Measurements from ENCODE around the gene DTD1. TPM values are rescaled to one million over a fixed set of nuclear protein-coding genes. Genes with fewer than 3 reads are reported as not detected.

Gene DTD1
- total and polyA plus RNA-seq, 2 of the 13 experiments (the other 11 are each of a cell fraction or from before 2014, with no cell fraction given), result 41.2 to 79.3 TPM

DNA sequence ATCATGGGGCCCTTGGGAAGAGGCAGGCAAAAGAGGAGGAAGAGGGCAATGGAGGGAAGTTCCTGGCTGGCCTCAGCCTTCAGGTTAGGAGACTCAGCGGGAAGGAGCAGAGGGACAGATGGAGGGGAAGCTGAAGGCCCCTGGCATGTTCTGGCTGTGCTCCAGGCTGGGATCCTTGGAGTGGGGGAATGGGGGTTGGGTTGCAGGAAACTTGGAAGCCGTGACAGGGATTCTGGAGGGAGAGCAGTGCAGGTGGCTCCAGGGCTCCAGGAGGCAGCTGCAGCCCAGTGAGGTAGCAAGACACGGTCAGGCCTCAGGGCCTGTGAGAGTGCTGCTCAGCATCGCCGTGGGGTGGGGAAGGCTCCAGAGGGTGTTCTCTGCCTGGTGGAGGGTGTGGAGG, 161.1 kb downstream of the DTD1 start:
- Histone ChIP-seq H3K9ac (ENCODE audit: insufficient read depth, low read depth, low read length) (no peak overlapping the region), H3K4me1 (ENCODE audit: insufficient read depth, low read length) (peaks cover 13% of the 10 kb centered on the region), H3K27me3 (ENCODE audit: control insufficient read depth in 1 of 2, insufficient read depth in 2 of 2, low read length in 2 of 2) (no peaks in the 10 kb centered on the region), H3K36me3 (replicated peaks in 1 of 2; ENCODE audit: control insufficient read depth in 1 of 2, insufficient read depth in 2 of 2, low read length in 2 of 2) (peaks cover 3 to 6% of the 10 kb centered on the region in 2 experiments; a peak in 4 of 5 replicates), H4K20me1 (ENCODE audit: insufficient read depth, low read length) (no peaks in the 10 kb centered on the region), H2AFZ (ENCODE audit: low read length) (no peak overlapping the region), H3K9me3 (ENCODE audit: low read length) (no peaks in the 10 kb centered on the region), H3K27ac (ENCODE audit: extremely low read length, insufficient read depth, low read length) (no peak overlapping the region), H3K4me3 (replicated peaks in 1 of 3; ENCODE audit: insufficient read depth in 1 of 3, low read depth in 2 of 3, low read length in 3 of 3) (no peak overlapping the region), H3K79me2 (ENCODE audit: insufficient read depth, low read length) (no peaks in the 10 kb centered on the region), H3K4me2 (ENCODE audit: low read depth, low read length) (no peak overlapping the region)
- ATAC-seq, result 0 out of 3 replicates have a peak, but pooled peaks have one; percentile 14
- in situ Hi-C loops (cut with HindIII; ENCODE audit: extremely low pct_ligation_motif_present, low pct_unique_long_range_greater_than_20kb), result no loop called here
- DNase-seq (ENCODE audit: low spot score), result no peak
- ChIA-PET CTCF (ENCODE audit: low intra/inter-chr PET ratio, low total read pairs) (no interaction called here), POLR2A (no interaction called here)
- intact Hi-C loops (cut with micrococcal nuclease; ENCODE audit: unreplicated experiment), result no loop called here
- 84% methylated on average over 5 of the region's 5 CpGs for WGBS (ENCODE audit: low lambda C conversion rate)
- TF ChIP-seq ZNF10 (CRISPR knock-in tag; IDR thresholded peaks at IDR 0.05; ENCODE audit: borderline replicate concordance, low read depth) (no peak), TBX2 (CRISPR knock-in tag; IDR thresholded peaks at IDR 0.05; ENCODE audit: borderline replicate concordance) (no peak), ZNF274 (CRISPR knock-in tag; IDR thresholded peaks at IDR 0.05) (no peak), RXRA (CRISPR knock-in tag; IDR thresholded peaks at IDR 0.05) (no peak), MTF2 (CRISPR knock-in tag; IDR thresholded peaks at IDR 0.05; ENCODE audit: borderline replicate concordance) (no peak), THAP11 (CRISPR knock-in tag; IDR thresholded peaks at IDR 0.05) (no peak), ZNF761 (CRISPR knock-in tag; conservative IDR thresholded peaks at IDR 0.05) (no peak), ZNF180 (CRISPR knock-in tag; IDR thresholded peaks at IDR 0.05; ENCODE audit: borderline replicate concordance, low read depth) (no peak), ZNF101 (CRISPR knock-in tag; IDR thresholded peaks at IDR 0.05; ENCODE audit: borderline replicate concordance, low read depth) (no peak), SSRP1 (CRISPR knock-in tag; IDR thresholded peaks at IDR 0.05) (no peak), ZNF34 (CRISPR knock-in tag; IDR thresholded peaks at IDR 0.05; ENCODE audit: borderline replicate concordance) (no peak), NONO (IDR thresholded peaks at IDR 0.05) (no peak), NONO (CRISPR knock-in tag; conservative IDR thresholded peaks at IDR 0.05) (no peak), JARID2 (CRISPR knock-in tag; IDR thresholded peaks at IDR 0.05; ENCODE audit: insufficient replicate concordance) (no peak), AHR (CRISPR knock-in tag; IDR thresholded peaks at IDR 0.05) (no peak), ZNF143 (CRISPR knock-in tag; IDR thresholded peaks at IDR 0.05) (no peak), TCF7L2 (IDR thresholded peaks at IDR 0.05; ENCODE audit: low read depth, low read length) (no peak), SALL2 (CRISPR knock-in tag; IDR thresholded peaks at IDR 0.05) (no peak)
- TF ChIP-seq, protein P1, sequence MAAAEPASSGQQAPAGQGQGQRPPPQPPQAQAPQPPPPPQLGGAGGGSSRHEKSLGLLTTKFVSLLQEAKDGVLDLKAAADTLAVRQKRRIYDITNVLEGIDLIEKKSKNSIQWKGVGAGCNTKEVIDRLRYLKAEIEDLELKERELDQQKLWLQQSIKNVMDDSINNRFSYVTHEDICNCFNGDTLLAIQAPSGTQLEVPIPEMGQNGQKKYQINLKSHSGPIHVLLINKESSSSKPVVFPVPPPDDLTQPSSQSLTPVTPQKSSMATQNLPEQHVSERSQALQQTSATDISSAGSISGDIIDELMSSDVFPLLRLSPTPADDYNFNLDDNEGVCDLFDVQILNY (CRISPR knock-in tag; conservative IDR thresholded peaks at IDR 0.05), result no peak
- no peak for FAIRE-seq
- no TSS peak for BruUV-seq (replicated peaks)
